WTC11 (cell line): Measurements from ENCODE around the gene RELB. TPM values are rescaled to one million over a fixed set of nuclear protein-coding genes. Genes with fewer than 3 reads are reported as not detected.

ENCODE experiments used
- ATAC-seq: fragments of 200-7000 bp; cut with Tn5 transposase; 2 replicates; pipeline ENCODE4 v1.10.0; 2021; ENCODE audit warnings: mild to moderate bottlenecking, moderate library complexity
- CTCF ChIA-PET: fragments of 300-600 bp; sonication (Branson Sonifier 250); formaldehyde crosslinking; loops from one replicate; lab custom pipeline; 2021; ENCODE audit warnings: antibody characterized with exemption; lab: Charles Lee
- POLR2A ChIA-PET: fragments of 350-600 bp; sonication (Branson Sonifier 250); formaldehyde crosslinking; loops from one replicate; lab custom pipeline; 2021; ENCODE audit warnings: antibody characterized with exemption; lab: Charles Lee
- DNase-seq: peaks from one replicate; pipeline ENCODE4 v3.0.0; 2021; ENCODE audit warnings: low spot score
- H3K27ac Mint-ChIP-seq: 2 replicates; pipeline ENCODE4 v1.8.0; 2021; ENCODE audit warnings: mixed read lengths
- H3K27me3 Mint-ChIP-seq: 2 replicates; pipeline ENCODE4 v1.8.0; 2021; ENCODE audit warnings: low read depth, mild to moderate bottlenecking, moderate library complexity, mixed read lengths
- H3K36me3 Mint-ChIP-seq: 2 replicates; pipeline ENCODE4 v1.8.0; 2021; ENCODE audit warnings: mixed read lengths
- H3K4me1 Mint-ChIP-seq: 2 replicates; pipeline ENCODE4 v1.8.0; 2022; ENCODE audit warnings: mixed read lengths
- H3K4me3 Mint-ChIP-seq: 2 replicates; pipeline ENCODE4 v1.8.0; 2021; ENCODE audit warnings: mild to moderate bottlenecking, moderate library complexity, mixed read lengths
- H3K9me3 Mint-ChIP-seq: 2 replicates; pipeline ENCODE4 v1.8.0; 2021; ENCODE audit warnings: mixed read lengths
- AFF4 ChIP-seq: sonication (generic); formaldehyde crosslinking; IDR thresholded peaks from 2 replicates; pipeline ENCODE4 v1.8.1; 2023; ENCODE audit warnings: mild to moderate bottlenecking, missing genetic modification reagents, borderline replicate concordance
- ATF1 ChIP-seq: sonication (generic); formaldehyde crosslinking; IDR thresholded peaks from 2 replicates; pipeline ENCODE4 v1.8.1; 2023; ENCODE audit warnings: mild to moderate bottlenecking, moderate library complexity, missing genetic modification reagents
- ATF2 ChIP-seq: sonication (generic); formaldehyde crosslinking; IDR thresholded peaks from 2 replicates; pipeline ENCODE4 v1.8.1; 2022; ENCODE audit warnings: low read depth, missing genetic modification reagents, borderline replicate concordance
- CDX4 ChIP-seq: fragments of 250-450 bp; sonication (Bioruptor Pico); IDR thresholded peaks from 2 replicates; pipeline ENCODE4 v1.9.0; 2021; ENCODE audit warnings: moderate library complexity, mild to moderate bottlenecking, inconsistent platforms, borderline replicate concordance
- E2F4 ChIP-seq: sonication (generic); formaldehyde crosslinking; IDR thresholded peaks from 2 replicates; pipeline ENCODE4 v1.8.1; 2022; ENCODE audit warnings: low read depth, mild to moderate bottlenecking, moderate library complexity, missing genetic modification reagents, borderline replicate concordance
- ESRRA ChIP-seq: sonication (generic); formaldehyde crosslinking; IDR thresholded peaks from 2 replicates; pipeline ENCODE4 v1.8.1; 2022; ENCODE audit warnings: mild to moderate bottlenecking, missing genetic modification reagents, borderline replicate concordance
- FOXP4 ChIP-seq: sonication (generic); formaldehyde crosslinking; IDR thresholded peaks from 2 replicates; pipeline ENCODE4 v1.8.0; 2022; ENCODE audit warnings: mild to moderate bottlenecking, missing genetic modification reagents
- KAT7 ChIP-seq: sonication (generic); formaldehyde crosslinking; IDR thresholded peaks from 2 replicates; pipeline ENCODE4 v1.8.1; 2023; ENCODE audit warnings: missing genetic modification reagents, mild to moderate bottlenecking, borderline replicate concordance
- PREB ChIP-seq: sonication (generic); formaldehyde crosslinking; IDR thresholded peaks from 2 replicates; pipeline ENCODE4 v1.8.1; 2022; ENCODE audit warnings: mild to moderate bottlenecking, missing genetic modification reagents, moderate library complexity, borderline replicate concordance
- SMAD3 ChIP-seq: sonication (generic); formaldehyde crosslinking; IDR thresholded peaks from 2 replicates; pipeline ENCODE4 v1.8.0; 2022; ENCODE audit warnings: missing genetic modification reagents, mild to moderate bottlenecking, borderline replicate concordance
- TCF7 ChIP-seq: sonication (generic); formaldehyde crosslinking; IDR thresholded peaks from 2 replicates; pipeline ENCODE4 v1.8.0; 2022; ENCODE audit warnings: mild to moderate bottlenecking, low read depth, missing genetic modification reagents, moderate library complexity
- ZNF121 ChIP-seq: sonication (generic); formaldehyde crosslinking; IDR thresholded peaks from 2 replicates; pipeline ENCODE4 v1.8.0; 2023; ENCODE audit warnings: missing genetic modification reagents
- ZNF138 ChIP-seq: sonication (generic); formaldehyde crosslinking; conservative IDR thresholded peaks from 2 replicates; pipeline ENCODE4 v1.8.1; 2022; ENCODE audit warnings: mild to moderate bottlenecking, moderate library complexity, missing genetic modification reagents
- total RNA-seq: library from RNA; stranded (reverse); gene quantifications from 3 replicates; pipeline ENCODE4 v1.2.3, GENCODE V29; 2021

The RELB gene
- total RNA-seq, 1 experiment from 2014 or later, result 8.9 TPM

- TF ChIP-seq E2F4 (no peak), AFF4 (CRISPR knock-in tag) (no peak), CDX4 (CRISPR knock-in tag) (no peak)
Measured at GRCh38 chr19:45056831-45057230, 55.6 kb downstream of the RELB start (continued).

GRCh38 chr19:45057444-45057843, 56.2 kb downstream of the RELB start:
- H3K27ac Mint-ChIP-seq, result no peak overlapping the region
- POLR2A ChIA-PET, result interaction anchor here (0.9 kb wide), 1 partner anchor 19 kb away, joined by 4 read pairs; the partner anchor contains the start of gene CLASRP
- no peak overlapping the region for H3K4me3 Mint-ChIP-seq
- DNase-seq (no peak), ATAC-seq (no peak)
- no peaks in the 10 kb centered on the region for H3K27me3 Mint-ChIP-seq
- peaks cover 3% of the 10 kb centered on the region; the same call in 1 of the 2 replicates for H3K4me1 Mint-ChIP-seq
- TF ChIP-seq SMAD3 (CRISPR knock-in tag) (no peak), FOXP4 (CRISPR knock-in tag) (no peak), ATF1 (CRISPR knock-in tag) (no peak), ESRRA (CRISPR knock-in tag) (no peak), ZNF121 (no peak), TCF7 (no peak), PREB (CRISPR knock-in tag) (no peak), KAT7 (CRISPR knock-in tag) (no peak), ZNF138 (no peak), ATF2 (no peak)
- peaks cover 60% of the 10 kb centered on the region for H3K36me3 Mint-ChIP-seq
- H3K9me3 Mint-ChIP-seq, result no peaks in the 10 kb centered on the region
- CTCF ChIA-PET, result interaction anchor here (1.1 to 1.7 kb wide), 3 partner anchors 15 to 68 kb away, joined by 3 to 6 read pairs (median 3); no protein-coding TSS in a partner anchor
